ENCODE measurements around the gene TNPO3.

TNPO3 gene

GRCh38 chr7:129054438-129055293 is at the start of gene TNPO3:
TNPO3 (minus strand) TSS chr7:129055111; CDS start chr7:129054770, 341 bp downstream.
- FAIRE-seq, result no peak

GRCh38 chr7:129103561-129104324 is 48.8 kb upstream of the TNPO3 start:
- no peak for FAIRE-seq

GRCh38 chr7:129101746-129102145 is 46.8 kb upstream of the TNPO3 start:
- no peak for FAIRE-seq

- FAIRE-seq, result no peak
These were observed 45.9 kb upstream of the TNPO3 start for GRCh38 chr7:129100827-129101166.

GRCh38 chr7:129098409-129099084 is 43.6 kb upstream of the TNPO3 start:
- FAIRE-seq, result no peak

GRCh38 chr7:129095258-129095657 is 40.3 kb upstream of the TNPO3 start:
- no peak for FAIRE-seq

- no peak for FAIRE-seq
These were observed 39.6 kb upstream of the TNPO3 start for GRCh38 chr7:129094501-129094900.

- no peak for FAIRE-seq
These were observed 39.1 kb upstream of the TNPO3 start for GRCh38 chr7:129093867-129094456.

- no peak for FAIRE-seq
These were observed 36.6 kb upstream of the TNPO3 start for GRCh38 chr7:129091484-129092002.

GRCh38 chr7:129090300-129090907 is 35.5 kb upstream of the TNPO3 start:
- no peak for FAIRE-seq

- no peak for FAIRE-seq
These were observed 34.8 kb upstream of the TNPO3 start for GRCh38 chr7:129089521-129090212.

GRCh38 chr7:129084801-129085551 is 30.1 kb upstream of the TNPO3 start:
- no peak for FAIRE-seq

- FAIRE-seq, result no peak
These were observed 28.6 kb upstream of the TNPO3 start for GRCh38 chr7:129083525-129083924.

- FAIRE-seq, result no peak
These were observed 23.5 kb upstream of the TNPO3 start for GRCh38 chr7:129078455-129078854.

- FAIRE-seq, result no peak
These were observed 22.0 kb upstream of the TNPO3 start for GRCh38 chr7:129076886-129077285.

GRCh38 chr7:129074994-129075393 is 20.1 kb upstream of the TNPO3 start:
- no peak for FAIRE-seq

- FAIRE-seq, result no peak
These were observed 19.5 kb upstream of the TNPO3 start for GRCh38 chr7:129074361-129074871.

GRCh38 chr7:129073738-129074137 is 18.8 kb upstream of the TNPO3 start:
- FAIRE-seq, result no peak

- no peak for FAIRE-seq
These were observed 18.3 kb upstream of the TNPO3 start for GRCh38 chr7:129073204-129073603.

GRCh38 chr7:129072479-129073011 is 17.6 kb upstream of the TNPO3 start:
- FAIRE-seq, result no peak

GRCh38 chr7:129069021-129069420 is 14.1 kb upstream of the TNPO3 start:
- no peak for FAIRE-seq
